NCI-H226 (cell line): ENCODE measurements around the gene SEC23A.

Experiments
- DNase-seq: peaks from one replicate; pipeline ENCODE4 v3.0.0-alpha.2; 2015

The SEC23A gene

GRCh38 chr14:38982278-38982677 lies 120.8 kb downstream of the SEC23A start:
- no peak for DNase-seq
